GM12874 (cell line): ENCODE results near the gene NAALAD2.

Experiments used
- CTCF ChIP-seq: IDR thresholded peaks from 2 replicates; pipeline ENCODE4 v1.5.1; 2011; ENCODE audit warnings: low read depth, mild to moderate bottlenecking, control low read depth, low read length, moderate library complexity; ENCODE audit not compliant: insufficient read depth

Gene NAALAD2

DNA sequence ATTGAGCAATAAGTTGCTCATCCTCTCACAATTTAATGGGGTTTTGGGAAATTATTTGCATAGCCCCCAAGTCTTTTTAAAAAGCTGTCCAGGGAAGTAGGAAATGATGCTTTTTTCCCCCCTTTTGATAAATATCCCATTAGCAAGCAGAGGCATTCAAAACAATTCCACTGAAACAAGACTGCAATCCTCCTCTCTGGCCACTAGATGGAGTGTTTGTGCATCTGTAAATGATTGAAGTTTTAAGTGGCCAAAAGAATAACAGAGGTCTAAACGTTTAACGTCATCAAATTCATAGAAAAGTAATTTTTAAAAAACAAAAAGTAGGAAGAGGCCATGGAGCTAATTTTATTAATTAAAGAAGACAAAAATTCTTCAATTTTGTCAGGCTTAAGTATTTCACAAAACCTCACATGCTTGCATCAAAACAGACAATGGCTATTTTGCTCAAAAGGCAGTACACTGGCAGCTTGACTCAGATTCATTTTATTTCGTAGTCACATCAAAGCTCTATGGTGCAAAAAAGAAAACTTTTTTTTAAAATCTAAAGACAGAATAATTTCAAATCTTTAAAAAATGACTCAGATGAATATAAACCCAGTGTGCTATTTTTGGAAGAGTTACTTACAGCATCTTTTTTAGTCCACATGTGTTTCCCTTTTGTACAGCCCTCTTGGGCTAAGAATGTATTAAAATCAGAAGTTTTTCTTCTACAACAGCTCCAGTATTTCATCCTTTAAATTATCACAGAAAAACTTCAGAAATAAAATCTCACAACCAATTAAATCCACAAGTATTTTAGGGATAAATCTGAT, 70.6 kb downstream of the NAALAD2 start:
- TF ChIP-seq CTCF: peak; percentile 74

DNA sequence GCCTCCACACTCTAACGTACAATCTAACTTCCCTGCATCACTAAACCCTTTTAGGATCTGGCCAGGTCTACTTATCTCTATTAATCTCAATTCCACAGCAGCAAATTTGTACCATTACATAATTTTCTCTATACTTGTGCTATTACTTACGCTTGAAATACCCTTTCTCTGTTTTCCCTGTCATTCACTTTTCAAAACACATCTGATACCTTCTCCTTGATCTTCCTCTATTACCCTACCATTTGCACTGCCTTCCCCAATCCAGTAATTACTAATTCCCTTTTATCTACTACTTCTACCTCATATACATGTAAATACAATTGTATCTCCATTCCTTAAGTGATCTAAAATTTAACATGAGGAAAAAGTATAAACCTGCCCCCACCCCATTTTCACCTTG, 74.4 kb downstream of the NAALAD2 start:
- no peak for TF ChIP-seq CTCF

- no peak for TF ChIP-seq CTCF
These were observed 78.9 kb downstream of the NAALAD2 start for GRCh38 chr11:90213322-90213721.

DNA sequence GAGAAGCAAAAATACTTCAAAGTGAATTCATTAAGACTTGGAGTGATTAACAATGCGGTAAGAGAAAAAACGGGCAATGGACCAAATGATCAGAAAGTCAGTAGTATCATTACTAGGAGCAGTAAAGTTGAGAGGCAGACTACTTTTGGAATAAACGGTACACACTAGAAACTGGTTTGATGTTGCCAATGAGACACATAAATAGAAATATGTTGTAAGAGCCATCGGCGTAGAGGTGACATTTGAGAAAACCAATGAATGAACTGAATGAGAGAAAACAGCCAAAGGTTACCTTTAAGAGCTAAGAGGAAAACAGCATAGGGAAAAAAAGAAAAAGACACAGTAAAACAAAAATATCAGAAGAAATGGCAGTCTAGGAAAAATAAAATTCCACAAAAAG, 82.1 kb downstream of the NAALAD2 start:
- TF ChIP-seq CTCF: no peak

GRCh38 chr11:90218606-90219005, 84.1 kb downstream of the NAALAD2 start:
- TF ChIP-seq CTCF: no peak

GRCh38 chr11:90219438-90219837, 85.0 kb downstream of the NAALAD2 start:
- no peak for TF ChIP-seq CTCF

DNA sequence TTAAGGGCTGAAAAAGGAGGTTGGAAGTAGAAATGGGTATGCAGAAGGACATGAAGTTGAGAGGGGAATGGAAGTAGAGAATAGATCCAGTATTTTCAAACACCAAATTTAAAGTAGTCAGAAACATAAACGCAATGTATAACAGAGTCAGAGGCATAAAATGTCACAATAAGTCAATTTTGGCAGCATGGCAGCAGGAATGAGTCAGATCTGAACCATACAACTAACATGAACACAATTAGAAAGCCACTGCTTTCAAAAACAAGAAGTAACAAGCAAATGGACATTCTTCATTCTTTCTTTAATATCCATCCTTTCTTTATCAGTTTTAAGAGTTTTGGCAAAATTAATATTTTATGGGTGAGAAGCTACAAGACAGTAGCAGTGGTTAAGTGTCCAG, 85.9 kb downstream of the NAALAD2 start:
- TF ChIP-seq CTCF: no peak
